HG03432 (cell line): ENCODE measurements around the gene MMD.
A peak's percentile ranks its signal among the peaks of the same experiment; 100 is the strongest.
"Not testable (repeated sequence)": the region's sequence is repeated elsewhere in the genome, so short reads cannot be mapped to it uniquely, and the experiment has no call there.

Experiments used
- ATAC-seq: cut with Tn5 transposase; IDR thresholded peaks from one replicate; pipeline ENCODE4 v1.9.1; 2021; ENCODE audit warnings: mild to moderate bottlenecking, moderate library complexity; ENCODE audit not compliant: unreplicated experiment

The MMD gene, protein sequence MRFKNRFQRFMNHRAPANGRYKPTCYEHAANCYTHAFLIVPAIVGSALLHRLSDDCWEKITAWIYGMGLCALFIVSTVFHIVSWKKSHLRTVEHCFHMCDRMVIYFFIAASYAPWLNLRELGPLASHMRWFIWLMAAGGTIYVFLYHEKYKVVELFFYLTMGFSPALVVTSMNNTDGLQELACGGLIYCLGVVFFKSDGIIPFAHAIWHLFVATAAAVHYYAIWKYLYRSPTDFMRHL

GRCh38 chr17:55421179-55421934 is at the start of gene MMD:
Gene MMD (minus strand): TSS chr17:55421835. CDS start chr17:55421695, 140 bp downstream.
- ATAC-seq: peak; percentile 25

GRCh38 chr17:55466671-55467070 is 45.0 kb upstream of the MMD start:
- peak; percentile 47 for ATAC-seq

DNA sequence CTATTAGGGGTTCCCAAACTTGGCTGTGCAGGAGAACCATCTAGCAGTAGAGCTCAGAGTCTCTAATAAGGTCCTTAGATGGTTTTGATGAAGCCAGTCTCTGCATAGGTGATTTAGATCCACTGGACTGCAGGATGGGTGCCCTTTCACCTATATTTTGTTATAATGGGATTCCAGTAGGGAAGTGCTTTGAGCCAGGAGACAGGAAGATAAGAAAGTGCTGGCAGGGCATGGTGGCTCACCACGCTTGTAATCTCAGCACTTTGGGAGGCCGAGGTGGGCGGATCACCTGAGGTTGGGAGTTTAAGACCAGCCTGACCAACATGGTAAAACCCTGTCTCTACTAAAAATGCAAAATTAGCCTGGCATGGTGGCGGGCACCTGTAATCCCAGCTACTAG is 44.1 kb upstream of the MMD start:
- ATAC-seq: not testable (repeated sequence)

GRCh38 chr17:55463600-55463999 is 42.0 kb upstream of the MMD start:
- ATAC-seq: peak; percentile 68

DNA sequence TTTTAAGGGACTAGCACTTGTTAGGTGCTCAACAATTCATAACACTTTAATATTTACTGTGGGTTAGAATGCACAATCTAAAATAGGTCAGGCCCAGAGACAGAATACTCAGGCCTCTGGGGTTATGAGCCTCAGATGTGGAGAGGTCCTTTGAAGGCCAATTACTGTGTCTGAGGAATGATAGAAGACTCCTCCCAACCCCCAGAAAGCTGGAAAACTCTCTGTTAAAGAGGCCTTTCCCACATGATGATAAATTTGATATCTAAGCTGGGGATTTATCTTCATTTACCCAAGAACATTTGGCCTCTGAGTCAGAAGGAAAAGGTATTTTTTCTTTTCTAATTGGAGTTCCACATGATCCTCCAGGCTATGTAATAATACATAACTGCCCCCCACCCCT is 41.1 kb upstream of the MMD start:
- no peak for ATAC-seq

- no peak for ATAC-seq
These were observed 40.6 kb upstream of the MMD start for GRCh38 chr17:55462234-55462633.

DNA sequence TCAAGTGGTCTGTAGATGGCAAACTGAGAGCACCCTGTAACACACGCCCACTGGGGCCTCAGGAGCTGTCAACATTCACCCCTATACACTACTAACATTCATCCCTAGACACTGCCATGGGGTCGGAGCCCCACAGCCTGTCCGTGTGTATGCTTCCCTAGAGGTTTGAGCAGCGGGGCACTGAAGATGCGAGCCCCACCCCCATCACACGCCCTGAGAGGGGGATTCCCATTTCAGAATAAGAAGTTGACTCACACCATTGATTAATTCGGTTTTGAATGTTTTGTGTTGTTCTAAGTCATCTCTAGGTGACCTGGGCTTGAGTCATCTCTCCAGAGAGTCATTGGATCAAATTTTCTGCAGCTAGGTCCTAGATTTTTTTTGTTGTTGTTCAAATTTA is 37.3 kb upstream of the MMD start:
- ATAC-seq: peak; percentile 75

- ATAC-seq: no peak
These were observed 36.8 kb upstream of the MMD start for GRCh38 chr17:55458287-55458900.

- no peak for ATAC-seq
These were observed 34.9 kb upstream of the MMD start for GRCh38 chr17:55456307-55457240.

- ATAC-seq: no peak
These were observed 33.4 kb upstream of the MMD start for GRCh38 chr17:55454906-55455474.

GRCh38 chr17:55453839-55454557 is 32.4 kb upstream of the MMD start:
- no peak for ATAC-seq

DNA sequence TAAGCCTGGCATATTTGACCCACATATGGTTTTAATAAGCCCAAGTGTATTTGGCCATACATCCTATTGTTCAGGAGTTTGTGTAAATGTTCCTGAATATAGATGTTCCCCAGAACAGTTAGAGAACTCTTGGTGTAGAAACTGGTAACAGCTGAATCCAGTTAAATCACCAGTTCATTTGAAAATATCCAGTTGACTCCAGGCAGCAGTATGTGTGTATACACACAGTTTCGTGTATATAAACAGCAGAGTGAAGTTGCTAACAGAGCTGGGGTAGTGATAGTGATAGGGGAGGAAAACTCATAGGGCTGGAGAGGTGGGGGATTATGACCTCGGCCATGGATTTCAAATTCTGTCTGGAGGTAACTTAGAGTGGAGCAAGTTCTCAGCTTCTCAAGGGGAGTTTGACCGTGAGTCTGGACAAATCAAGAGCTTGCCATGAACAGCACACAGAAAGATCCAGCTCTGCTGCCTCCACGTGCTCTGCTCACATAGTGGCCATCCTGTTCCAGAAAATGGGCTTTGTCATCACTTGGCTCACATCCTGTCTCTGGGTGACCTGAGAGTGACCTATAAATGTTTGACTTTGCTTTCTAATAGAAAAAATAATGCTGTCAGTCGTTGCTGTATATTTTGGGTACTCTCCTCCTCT is 30.6 kb upstream of the MMD start:
- peak; percentile 73 for ATAC-seq

GRCh38 chr17:55451758-55452138 is 30.1 kb upstream of the MMD start:
- no peak for ATAC-seq

- no peak for ATAC-seq
These were observed 29.6 kb upstream of the MMD start for GRCh38 chr17:55451203-55451641.

- no peak for ATAC-seq
These were observed 28.7 kb upstream of the MMD start for GRCh38 chr17:55450232-55450825.

DNA sequence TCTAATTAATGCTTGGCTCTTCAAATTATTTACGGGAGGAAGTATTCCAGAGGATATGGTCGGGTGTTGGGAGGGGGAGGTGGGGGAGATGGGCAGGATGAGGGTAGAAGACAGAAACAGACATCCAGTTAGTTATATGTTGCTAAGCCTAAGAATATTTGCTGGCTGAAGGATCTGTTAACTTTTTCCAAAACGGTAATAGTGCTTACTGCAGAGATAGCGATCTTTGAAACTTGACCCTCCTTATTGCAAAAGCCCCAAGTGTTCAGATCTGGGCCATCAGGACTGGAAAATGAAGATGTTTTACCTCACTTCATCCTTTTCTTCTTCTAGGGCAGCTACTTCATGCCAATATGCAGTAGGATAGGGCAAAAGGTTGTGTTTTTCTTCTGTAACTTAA is 27.0 kb upstream of the MMD start:
- no peak for ATAC-seq

DNA sequence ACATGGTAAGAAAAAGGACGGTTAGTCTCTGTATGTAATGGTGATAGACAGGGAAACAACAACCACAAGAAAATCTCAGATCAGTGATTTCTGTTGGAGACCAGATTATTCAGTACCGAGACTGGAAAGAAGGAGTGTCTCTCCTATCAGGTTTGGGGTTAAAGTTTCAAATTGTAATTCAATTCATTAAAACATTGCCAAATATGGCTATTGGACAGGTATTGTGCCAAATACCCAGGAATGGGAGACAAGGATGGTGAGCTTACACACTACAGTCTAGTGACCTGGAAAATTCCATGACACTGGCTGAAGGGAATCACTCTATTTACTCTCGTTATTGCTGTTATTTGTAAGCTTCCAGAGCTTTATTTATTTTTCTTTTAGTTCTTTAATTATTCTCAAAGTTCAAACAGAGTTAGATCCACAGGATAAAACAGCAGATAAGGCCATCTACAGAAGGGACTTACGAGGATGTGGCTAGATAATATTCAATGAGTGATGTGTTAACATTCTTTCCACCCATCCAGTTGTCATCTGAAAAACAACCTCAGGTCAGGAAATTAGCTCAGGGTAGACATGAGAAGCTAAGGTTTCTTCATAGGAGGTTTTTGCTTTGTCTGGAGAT is 25.1 kb upstream of the MMD start:
- ATAC-seq: no peak

GRCh38 chr17:55446004-55446403 is 24.4 kb upstream of the MMD start:
- not testable (repeated sequence) for ATAC-seq
